Endothelial cell of umbilical vein (primary cell): ENCODE results near the gene SNAP25. TPM values are rescaled to one million over a fixed set of nuclear protein-coding genes. Genes with fewer than 3 reads are reported as not detected.

Source experiments
- BruUV-seq: library from RNA; stranded (reverse); fragments of 400-500 nt; replicated peaks from 2 replicates; lab custom pipeline; 2021; lab: Mats Ljungman, UMichigan
- CTCF ChIA-PET: fragments of 300-600, 350-600 bp; sonication (Branson Sonifier 250); formaldehyde crosslinking; loops from one replicate; lab custom pipeline; 2021; ENCODE audit warnings: antibody characterized with exemption, inconsistent platforms; lab: Charles Lee
- POLR2A ChIA-PET: fragments of 300-600, 350-600 bp; sonication (Branson Sonifier 250); formaldehyde crosslinking; loops from one replicate; lab custom pipeline; 2021; ENCODE audit warnings: antibody characterized with exemption, inconsistent platforms; lab: Charles Lee
- DNase-seq: peaks from one replicate; pipeline ENCODE4 v3.0.0-alpha.2; 2011; ENCODE audit warnings: low read depth, low spot score
- FAIRE-seq: peaks from 2 replicates; lab custom pipeline; 2011; peaks lifted over from hg19 to GRCh38; lab: Jason Lieb, UNC
- H2AFZ ChIP-seq: 2 replicates; pipeline ENCODE4 v1.6.0; 2012; ENCODE audit warnings: low read depth, low read length, control low read depth, inconsistent platforms
- H3K27ac ChIP-seq: 2 replicates; pipeline ENCODE4 v1.5.1; 2011; ENCODE audit warnings: low read depth, mild to moderate bottlenecking, control low read depth, low read length, moderate library complexity; ENCODE audit not compliant: insufficient read depth
- H3K27me3 ChIP-seq, 2 experiments: 2 replicates each; pipeline versions ENCODE4 v1.6.0 to v1.6.1; 2011; ENCODE audit warnings: low read length in 2 of 2, mixed read lengths in 1 of 2; ENCODE audit not compliant: control insufficient read depth in 2 of 2, insufficient read depth in 2 of 2
- H3K36me3 ChIP-seq, 2 experiments: 2 replicates in 1 of 2; 3 replicates in 1 of 2; pipeline ENCODE4 v1.5.1; 2011; ENCODE audit warnings: low read length in 2 of 2, mild to moderate bottlenecking in 1 of 2, moderate library complexity in 1 of 2; ENCODE audit not compliant: control insufficient read depth in 2 of 2, insufficient read depth in 2 of 2; ENCODE audit errors: extremely low read depth in 1 of 2
- H3K4me1 ChIP-seq: 3 replicates; pipeline ENCODE4 v1.5.1; 2011; ENCODE audit warnings: mild to moderate bottlenecking, low read length; ENCODE audit not compliant: control insufficient read depth, insufficient read depth; ENCODE audit errors: extremely low read depth
- H3K4me2 ChIP-seq: 2 replicates; pipeline ENCODE4 v1.6.1; 2011; ENCODE audit warnings: low read length, control low read depth, mixed read lengths; ENCODE audit not compliant: insufficient read depth
- H3K4me3 ChIP-seq, 3 experiments: fragments of 200-600 bp in 1 of 3; sonication (generic), shearing (Covaris generic) in 1 of 3; replicated peaks in 1 of 3; 2 replicates each; pipeline ENCODE4 v1.5.1; 2011 to 2016; ENCODE audit warnings: control low read depth in 3 of 3, low read length in 3 of 3, mild to moderate bottlenecking in 2 of 3, inconsistent platforms in 1 of 3, low read depth in 1 of 3, moderate library complexity in 1 of 3; ENCODE audit not compliant: insufficient read depth in 1 of 3
- H3K79me2 ChIP-seq: 2 replicates; pipeline ENCODE4 v1.6.0; 2012; ENCODE audit warnings: low read length, inconsistent platforms; ENCODE audit not compliant: control insufficient read depth, insufficient read depth
- H3K9ac ChIP-seq: replicated peaks from 2 replicates; pipeline ENCODE3; 2011; ENCODE audit warnings: low read length, control low read depth; ENCODE audit not compliant: insufficient read depth; ENCODE audit errors: extremely low read depth
- H3K9me1 ChIP-seq: replicated peaks from 3 replicates; pipeline ENCODE4 v1.6.0; 2011; ENCODE audit warnings: mild to moderate bottlenecking, low read length; ENCODE audit not compliant: control insufficient read depth, insufficient read depth; ENCODE audit errors: extremely low read depth
- H3K9me3 ChIP-seq: replicated peaks from 2 replicates; pipeline ENCODE4 v1.5.1; 2012; ENCODE audit warnings: low read length, inconsistent platforms; ENCODE audit not compliant: control insufficient read depth, insufficient read depth
- H4K20me1 ChIP-seq: replicated peaks from 2 replicates; pipeline ENCODE3; 2011; ENCODE audit warnings: mild to moderate bottlenecking, low read length; ENCODE audit not compliant: control insufficient read depth, insufficient read depth; ENCODE audit errors: extremely low read depth
- EZH2 ChIP-seq: IDR thresholded peaks from 2 replicates; pipeline ENCODE4 v1.6.1; 2012; ENCODE audit warnings: borderline replicate concordance, low read depth, mild to moderate bottlenecking, moderate library complexity, low read length, inconsistent platforms; ENCODE audit not compliant: severe bottlenecking
- FOS ChIP-seq: IDR thresholded peaks from 2 replicates; pipeline ENCODE4 v1.6.1; 2011; ENCODE audit warnings: mild to moderate bottlenecking, low read length, moderate library complexity, borderline replicate concordance; ENCODE audit not compliant: insufficient read depth
- GATA2 ChIP-seq: IDR thresholded peaks from 2 replicates; pipeline ENCODE4 v1.7.0; 2011; ENCODE audit warnings: low read depth, mild to moderate bottlenecking, moderate library complexity, mixed read lengths, low read length; ENCODE audit not compliant: insufficient read length, insufficient read depth
- JUN ChIP-seq: IDR thresholded peaks from 2 replicates; pipeline ENCODE4 v1.6.1; 2011; ENCODE audit warnings: borderline replicate concordance, low read depth; ENCODE audit not compliant: insufficient read length, insufficient read depth
- MYC ChIP-seq: IDR thresholded peaks from one replicate; pipeline ENCODE4 v1.6.1; 2011; ENCODE audit warnings: mild to moderate bottlenecking, low read depth, low read length
- POLR2A ChIP-seq: IDR thresholded peaks from 2 replicates; pipeline ENCODE4 v1.6.1; 2012; ENCODE audit warnings: low read depth, mild to moderate bottlenecking, control low read depth, low read length
- POLR2AphosphoS5 ChIP-seq: IDR thresholded peaks from 2 replicates; pipeline ENCODE4 v1.6.1; 2012; ENCODE audit warnings: low read depth, mild to moderate bottlenecking, control low read depth, low read length, moderate library complexity; ENCODE audit not compliant: insufficient read depth
- dilution Hi-C: fragments of 300-500 bp; cut with MboI; formaldehyde crosslinking; loops from one replicate; pipeline ENCODE4 v1.15.0; 2019; ENCODE audit warnings: low sequenced_read_pairs; ENCODE audit not compliant: extremely low pct_ligation_motif_present
- intact Hi-C: fragments of 100-400 bp; cut with micrococcal nuclease; formaldehyde crosslinking; loops from one replicate; pipeline ENCODE4 v1.10.0; 2022
- polyA plus RNA-seq, 4 experiments: library from polyadenylated mRNA; depleted of rRNA in 3 of 4; stranded (reverse) in 3 of 4; unstranded in 1 of 4; fragments of >200 nt; gene quantifications; 2 replicates each; pipeline versions ENCODE4 v1.2.1 to v1.2.3, GENCODE V29; 2011 to 2012; ENCODE audit warnings: missing spikeins in 1 of 4
- total RNA-seq: library from RNA; stranded (reverse); gene quantifications from 2 replicates; pipeline ENCODE4 v1.2.3, GENCODE V29; 2021
- TF ChIP-seq, protein P1 (sequence below): IDR thresholded peaks from 2 replicates; pipeline ENCODE4 v1.6.1; 2011; ENCODE audit not compliant: insufficient read depth, insufficient read length
- TF ChIP-seq, protein P2 (sequence below), 2 donors: IDR thresholded peaks; 1 replicate in 1 of 2; 2 replicates in 1 of 2; pipeline ENCODE4 v1.5.1; 2011; ENCODE audit warnings: low read length in 2 of 2, mild to moderate bottlenecking in 2 of 2, moderate library complexity in 2 of 2, control low read depth in 1 of 2, inconsistent platforms in 1 of 2, low read depth in 1 of 2; ENCODE audit not compliant: insufficient read depth in 1 of 2; ENCODE audit errors: extremely low read depth in 1 of 2

The SNAP25 gene
- total and polyA plus RNA-seq, 2 donors (not counting 3 experiments of a cell fraction or from before 2014, with no cell fraction given): 3.9 to 4.4 TPM

DNA sequence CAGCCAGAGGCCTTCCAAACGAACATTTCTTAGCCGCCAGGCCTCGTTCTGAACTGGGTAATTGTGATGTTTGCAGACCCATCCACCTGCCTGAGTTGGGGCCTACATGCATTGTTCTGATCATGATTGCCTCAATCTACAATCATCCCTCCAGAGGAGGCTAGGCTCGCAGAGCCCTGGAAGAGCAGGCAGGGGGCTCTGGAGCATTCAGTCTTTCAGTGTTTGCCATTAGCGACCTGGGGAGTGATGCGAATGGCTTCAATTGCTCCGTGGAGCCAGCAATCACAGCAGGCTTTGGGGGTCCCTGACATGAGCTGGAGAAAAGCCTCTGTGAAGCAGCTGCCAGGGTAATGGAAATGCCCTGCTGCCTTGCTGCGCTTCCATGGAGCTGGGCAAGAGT is 22.0 kb downstream of the SNAP25 start:
- CTCF ChIA-PET: interaction anchor here (0.6 to 1.0 kb wide), 2 partner anchors 8 to 1821 kb away, joined by 3 to 4 read pairs; no protein-coding TSS in a partner anchor
- intact Hi-C loops: no loop called here
- Histone ChIP-seq H3K27ac (no peak overlapping the region), H3K9ac (no peak overlapping the region), H3K36me3 (no peaks in the 10 kb centered on the region), H3K9me1 (no peaks in the 10 kb centered on the region), H3K4me1 (no peaks in the 10 kb centered on the region), H2AFZ (no peak overlapping the region), H4K20me1 (no peaks in the 10 kb centered on the region), H3K4me2 (no peak overlapping the region), H3K27me3 (no peaks in the 10 kb centered on the region), H3K79me2 (no peaks in the 10 kb centered on the region), H3K9me3 (no peaks in the 10 kb centered on the region), H3K4me3 (no peak overlapping the region)
- dilution Hi-C loops: no loop called here
- POLR2A ChIA-PET: no interaction called here
- BruUV-seq: no TSS peak
- TF ChIP-seq MYC (no peak), POLR2AphosphoS5 (no peak), GATA2 (no peak)
- no peak for DNase-seq
- no peak for FAIRE-seq

DNA sequence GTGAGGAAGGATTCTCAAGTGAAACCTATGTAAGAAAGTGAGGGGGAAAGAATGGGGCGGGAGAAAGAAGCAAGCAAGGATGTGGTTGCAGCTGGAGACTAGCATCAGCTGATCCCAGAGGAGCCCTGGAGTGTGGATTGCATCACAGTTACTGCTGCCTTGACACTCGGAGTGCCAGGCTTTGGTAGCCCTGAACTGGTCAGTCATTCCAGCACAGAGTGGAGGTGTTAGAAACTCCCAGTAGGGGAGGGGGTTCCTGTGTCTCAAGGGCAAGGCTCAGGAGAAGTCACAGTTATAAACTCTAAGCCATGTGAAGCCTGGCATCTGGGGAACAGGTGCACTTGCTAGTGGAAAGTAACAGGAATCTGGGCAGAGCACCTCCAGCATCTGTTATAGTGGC is 23.5 kb downstream of the SNAP25 start:
- no peak overlapping the region for H2AFZ ChIP-seq
- CTCF ChIA-PET: no interaction called here
- no TSS peak for BruUV-seq

More for the DNA sequence above, 23.5 kb downstream of the SNAP25 start:
- dilution Hi-C loops: no loop called here
- no peak for DNase-seq
- Histone ChIP-seq H3K4me2 (no peak overlapping the region), H3K36me3 (no peaks in the 10 kb centered on the region), H3K4me1 (no peaks in the 10 kb centered on the region), H3K4me3 (no peak overlapping the region), H3K79me2 (no peaks in the 10 kb centered on the region), H3K9me3 (no peaks in the 10 kb centered on the region), H3K9ac (no peak overlapping the region), H3K9me1 (no peaks in the 10 kb centered on the region), H4K20me1 (no peaks in the 10 kb centered on the region), H3K27me3 (no peaks in the 10 kb centered on the region), H3K27ac (no peak overlapping the region)
- FAIRE-seq: no peak
- no peak for TF ChIP-seq EZH2
- no peak for TF ChIP-seq POLR2A
- TF ChIP-seq JUN: no peak
- TF ChIP-seq GATA2: no peak
- no peak for TF ChIP-seq MYC
- TF ChIP-seq, protein P1, sequence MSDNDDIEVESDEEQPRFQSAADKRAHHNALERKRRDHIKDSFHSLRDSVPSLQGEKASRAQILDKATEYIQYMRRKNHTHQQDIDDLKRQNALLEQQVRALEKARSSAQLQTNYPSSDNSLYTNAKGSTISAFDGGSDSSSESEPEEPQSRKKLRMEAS: no peak
- TF ChIP-seq, protein P2, sequence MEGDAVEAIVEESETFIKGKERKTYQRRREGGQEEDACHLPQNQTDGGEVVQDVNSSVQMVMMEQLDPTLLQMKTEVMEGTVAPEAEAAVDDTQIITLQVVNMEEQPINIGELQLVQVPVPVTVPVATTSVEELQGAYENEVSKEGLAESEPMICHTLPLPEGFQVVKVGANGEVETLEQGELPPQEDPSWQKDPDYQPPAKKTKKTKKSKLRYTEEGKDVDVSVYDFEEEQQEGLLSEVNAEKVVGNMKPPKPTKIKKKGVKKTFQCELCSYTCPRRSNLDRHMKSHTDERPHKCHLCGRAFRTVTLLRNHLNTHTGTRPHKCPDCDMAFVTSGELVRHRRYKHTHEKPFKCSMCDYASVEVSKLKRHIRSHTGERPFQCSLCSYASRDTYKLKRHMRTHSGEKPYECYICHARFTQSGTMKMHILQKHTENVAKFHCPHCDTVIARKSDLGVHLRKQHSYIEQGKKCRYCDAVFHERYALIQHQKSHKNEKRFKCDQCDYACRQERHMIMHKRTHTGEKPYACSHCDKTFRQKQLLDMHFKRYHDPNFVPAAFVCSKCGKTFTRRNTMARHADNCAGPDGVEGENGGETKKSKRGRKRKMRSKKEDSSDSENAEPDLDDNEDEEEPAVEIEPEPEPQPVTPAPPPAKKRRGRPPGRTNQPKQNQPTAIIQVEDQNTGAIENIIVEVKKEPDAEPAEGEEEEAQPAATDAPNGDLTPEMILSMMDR (IDR thresholded peaks at IDR 0.05; ENCODE audit: extremely low read depth in 1 of 2, insufficient read depth in 1 of 2, low read depth in 1 of 2, low read length in 2 of 2): no peak
- no peak for TF ChIP-seq POLR2AphosphoS5
- no peak for TF ChIP-seq FOS
- POLR2A ChIA-PET: no interaction called here
- intact Hi-C loops: no loop called here
